AG09309 (cell line): ENCODE results near the gene FAM184B.

ENCODE experiments used
- DNase-seq: peaks from one replicate; pipeline ENCODE4 v3.0.0-alpha.2; 2010; ENCODE audit warnings: low read depth
- H3K4me3 ChIP-seq: 2 replicates; pipeline ENCODE4 v1.5.1; 2011; ENCODE audit warnings: mild to moderate bottlenecking, low read depth, low read length, moderate library complexity; ENCODE audit not compliant: control insufficient read depth
- TF ChIP-seq, protein P1 (sequence below): IDR thresholded peaks from 2 replicates; pipeline ENCODE4 v1.5.1; 2011; ENCODE audit warnings: mild to moderate bottlenecking, low read depth, low read length, inconsistent platforms; ENCODE audit not compliant: insufficient read depth, control insufficient read depth; ENCODE audit errors: missing control alignments

FAM184B gene

DNA sequence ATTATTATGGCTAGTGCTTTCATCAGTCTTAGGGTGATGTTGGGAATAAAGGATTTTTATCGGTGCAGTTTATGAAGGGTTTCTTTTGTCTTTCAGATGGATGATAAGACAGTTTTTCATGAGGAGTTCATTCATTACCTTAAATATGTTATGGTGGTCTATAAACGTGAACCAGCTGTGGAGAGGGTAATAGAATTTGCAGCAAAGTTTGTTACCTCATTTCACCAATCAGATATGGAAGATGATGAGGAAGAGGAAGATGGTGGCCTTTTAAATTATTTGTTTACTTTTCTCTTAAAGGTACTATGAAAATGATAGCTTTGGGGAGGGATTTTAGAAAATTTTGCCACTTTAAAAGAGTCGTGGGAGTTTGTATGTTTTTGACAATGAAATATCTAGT lies 30.7 kb upstream of the FAM184B start:
- no peak for DNase-seq
- H3K4me3 ChIP-seq, result peak overlapping the region; percentile 77
- TF ChIP-seq, protein P1, sequence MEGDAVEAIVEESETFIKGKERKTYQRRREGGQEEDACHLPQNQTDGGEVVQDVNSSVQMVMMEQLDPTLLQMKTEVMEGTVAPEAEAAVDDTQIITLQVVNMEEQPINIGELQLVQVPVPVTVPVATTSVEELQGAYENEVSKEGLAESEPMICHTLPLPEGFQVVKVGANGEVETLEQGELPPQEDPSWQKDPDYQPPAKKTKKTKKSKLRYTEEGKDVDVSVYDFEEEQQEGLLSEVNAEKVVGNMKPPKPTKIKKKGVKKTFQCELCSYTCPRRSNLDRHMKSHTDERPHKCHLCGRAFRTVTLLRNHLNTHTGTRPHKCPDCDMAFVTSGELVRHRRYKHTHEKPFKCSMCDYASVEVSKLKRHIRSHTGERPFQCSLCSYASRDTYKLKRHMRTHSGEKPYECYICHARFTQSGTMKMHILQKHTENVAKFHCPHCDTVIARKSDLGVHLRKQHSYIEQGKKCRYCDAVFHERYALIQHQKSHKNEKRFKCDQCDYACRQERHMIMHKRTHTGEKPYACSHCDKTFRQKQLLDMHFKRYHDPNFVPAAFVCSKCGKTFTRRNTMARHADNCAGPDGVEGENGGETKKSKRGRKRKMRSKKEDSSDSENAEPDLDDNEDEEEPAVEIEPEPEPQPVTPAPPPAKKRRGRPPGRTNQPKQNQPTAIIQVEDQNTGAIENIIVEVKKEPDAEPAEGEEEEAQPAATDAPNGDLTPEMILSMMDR, result no peak

DNA sequence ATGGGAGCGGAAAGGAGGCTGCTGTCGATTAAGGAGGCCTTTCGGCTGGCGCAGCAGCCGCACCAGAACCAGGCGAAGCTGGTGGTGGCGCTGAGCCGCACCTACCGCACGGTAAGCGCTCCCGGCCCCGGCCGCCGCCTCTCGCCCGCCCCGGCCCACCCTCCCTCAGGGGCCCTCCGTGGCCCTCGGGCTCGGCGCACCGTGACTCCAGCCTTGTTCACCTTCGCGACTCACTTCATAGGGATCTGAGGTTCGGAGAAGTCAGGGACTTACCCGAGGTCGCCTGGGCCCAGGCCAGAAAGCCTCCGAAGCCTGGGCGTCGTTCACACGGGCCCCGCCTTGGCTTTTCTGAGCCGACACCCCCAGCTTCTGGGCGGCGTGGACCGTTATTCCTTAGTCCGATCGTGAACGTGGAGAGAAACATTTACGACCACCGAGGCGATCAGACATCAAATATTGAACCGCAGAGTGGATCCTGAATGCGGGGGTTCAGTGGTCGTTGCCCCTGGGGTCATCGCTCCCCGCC lies 29.7 kb upstream of the FAM184B start:
- no peak for DNase-seq
- TF ChIP-seq, protein P1, result no peak
- peak overlapping the region; percentile 77 for H3K4me3 ChIP-seq

DNA sequence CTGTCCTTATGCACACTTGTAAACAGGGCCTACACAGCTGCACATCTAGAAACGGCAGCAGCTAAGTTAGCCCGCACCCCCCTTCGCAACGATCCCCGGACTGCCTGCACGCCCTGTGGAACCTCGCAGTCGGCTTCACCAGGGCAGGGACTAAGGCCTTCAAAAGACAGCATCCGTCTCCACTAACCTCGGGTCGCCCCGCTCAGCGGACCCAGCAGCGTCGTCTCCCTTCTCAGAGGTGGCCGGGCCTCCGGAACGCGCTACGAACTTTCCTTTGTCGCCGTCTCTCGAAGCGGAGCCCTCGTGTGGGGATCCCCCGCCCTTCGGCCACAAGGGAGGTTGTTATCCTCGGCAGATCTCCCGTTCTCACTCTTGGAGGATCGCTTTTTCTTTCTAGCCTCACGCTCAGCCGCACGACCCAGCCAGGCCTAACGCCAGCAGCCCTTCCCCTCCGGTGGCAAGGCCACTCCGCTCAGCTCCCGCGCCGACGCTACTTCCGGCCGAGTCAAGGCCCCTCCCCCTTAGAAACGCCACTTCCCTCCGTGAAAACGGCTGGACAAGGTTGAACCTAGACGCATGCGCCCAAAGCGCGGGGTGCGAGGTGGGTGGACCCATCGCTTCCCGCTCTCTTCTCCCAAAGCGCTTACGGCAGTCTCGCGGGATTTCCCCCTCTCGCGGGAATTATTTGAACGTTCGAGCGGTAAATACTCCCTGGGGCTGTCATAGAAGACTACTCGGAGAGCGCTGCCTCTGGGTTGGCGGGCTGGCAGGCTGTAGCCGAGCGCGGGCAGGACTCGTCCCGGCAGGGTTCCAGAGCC lies 29.0 kb upstream of the FAM184B start, which contains the start of the genes DCAF16 and NCAPG:
TSS of gene DCAF16 (minus strand) at position 498 of the 818 bp plus-strand sequence. CDS start 6,616 bp downstream, outside the sequence.
TSS of gene NCAPG (plus strand) at position 720 of the 818 bp plus-strand sequence. CDS start 99 bp downstream, outside the sequence.
- H3K4me3 ChIP-seq, result peak within 1 kb of the TSS; percentile 77
- TF ChIP-seq, protein P1, result no peak
- peak; percentile 95 for DNase-seq

DNA sequence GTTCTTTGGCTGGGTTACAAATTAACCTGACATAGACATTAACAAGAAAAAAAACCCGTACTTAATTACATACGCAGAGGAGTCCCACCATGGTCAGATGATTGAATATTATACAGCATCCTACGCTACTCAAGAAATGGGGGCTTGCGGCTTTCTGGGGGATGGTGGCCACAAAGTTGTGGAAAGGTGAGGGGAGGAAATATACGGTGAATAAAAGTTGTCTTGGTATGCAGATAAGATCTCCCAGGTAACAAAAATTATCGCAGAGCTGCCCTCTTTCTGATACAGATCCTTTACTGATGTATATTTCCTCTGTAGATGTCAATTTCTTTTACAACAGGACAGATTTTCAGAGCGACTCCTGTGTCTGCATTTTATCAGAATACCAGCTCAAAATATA lies 28.2 kb upstream of the FAM184B start:
- peak overlapping the region; percentile 77 for H3K4me3 ChIP-seq
- no peak for DNase-seq
- TF ChIP-seq, protein P1, result no peak

DNA sequence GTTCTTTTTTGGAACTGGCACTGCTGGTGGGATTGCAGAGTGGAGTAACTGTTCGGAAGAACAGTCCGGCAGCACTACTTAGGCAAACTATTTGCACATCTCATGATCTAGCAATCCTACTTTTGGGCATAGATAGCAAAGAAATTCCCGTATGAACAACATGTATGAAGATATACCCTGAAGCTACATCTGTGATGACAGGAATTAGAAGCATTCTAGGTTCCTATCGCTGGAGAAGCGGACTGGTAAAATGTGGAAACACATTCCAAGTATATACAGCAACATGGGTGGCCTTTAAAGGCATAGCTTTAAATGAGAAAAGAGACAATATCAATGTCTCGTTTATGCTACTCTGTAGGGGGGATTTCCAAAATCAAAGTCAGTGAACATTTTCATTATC lies 26.0 kb upstream of the FAM184B start:
- peak overlapping the region; percentile 21 for H3K4me3 ChIP-seq
- TF ChIP-seq, protein P1, result no peak
- no peak for DNase-seq

DNA sequence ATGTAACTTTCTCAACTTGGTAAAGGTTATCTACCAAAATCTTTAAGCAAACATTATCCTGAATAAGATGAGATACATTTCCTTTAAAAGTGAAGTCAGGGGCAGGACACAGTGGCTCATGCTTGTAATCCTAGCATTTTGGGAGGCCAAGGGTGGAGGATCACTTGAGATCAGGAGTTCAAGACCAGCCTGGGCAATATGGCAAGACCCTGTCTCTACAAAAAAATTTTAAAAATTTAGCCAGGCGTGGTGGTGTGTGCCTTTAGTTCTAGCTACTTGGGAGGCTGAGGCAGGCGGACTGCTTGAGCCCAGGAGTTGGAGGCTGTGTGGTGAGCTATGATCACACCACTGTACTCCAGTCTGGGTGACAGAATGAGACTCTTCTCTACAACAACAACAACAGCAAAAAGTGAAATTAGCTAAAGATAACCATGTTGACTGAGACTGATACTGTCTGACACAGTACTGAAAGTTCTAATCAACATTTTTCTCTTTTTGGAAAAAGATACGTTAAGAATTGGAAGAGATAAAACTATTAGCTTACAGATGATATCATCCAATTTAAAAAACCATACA lies 24.2 kb upstream of the FAM184B start:
- TF ChIP-seq, protein P1, result no peak
- H3K4me3 ChIP-seq, result no peak overlapping the region
- DNase-seq, result no peak
